ENCODE results near the gene LCE2C. TPM values are rescaled to one million over a fixed set of nuclear protein-coding genes. Genes with fewer than 3 reads are reported as not detected.
"Not testable (repeated sequence)": the region's sequence is repeated elsewhere in the genome, so short reads cannot be mapped to it uniquely, and the experiment has no call there.

LCE2C gene, protein sequence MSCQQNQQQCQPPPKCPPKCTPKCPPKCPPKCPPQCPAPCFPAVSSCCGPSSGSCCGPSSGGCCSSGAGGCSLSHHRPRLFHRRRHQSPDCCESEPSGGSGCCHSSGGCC
- total RNA-seq (not detected in 2 replicates), polyA plus RNA-seq (0.12 and 1.5 TPM in 2 replicates), polyA minus RNA-seq (ENCODE audit: low replicate concordance) (not detected in 2 replicates)
- polyA plus RNA-seq (2012): 0.93 and 3.1 TPM in 2 replicates

GRCh38 chr1:152674983-152675382 is at the start of gene LCE2C:
TSS of gene LCE2C (plus strand) at chr1:152675279. CDS start at chr1:152676016, 737 bp downstream.
- not testable (repeated sequence) for H3K9ac ChIP-seq (ENCODE audit: insufficient read depth, low read length); H3K79me2 ChIP-seq (ENCODE audit: control insufficient read depth, insufficient read depth, low read length); H3K9me3 ChIP-seq (ENCODE audit: control insufficient read depth, insufficient read depth, low read depth, low read length); H3K27ac ChIP-seq (ENCODE audit: insufficient read depth, low read length); H3K4me1 ChIP-seq (ENCODE audit: control insufficient read depth, extremely low read depth, insufficient read depth, low read length); DNase-seq (ENCODE audit: low read depth in 2 of 2); H2AFZ ChIP-seq (ENCODE audit: low read length); H3K27me3 ChIP-seq (ENCODE audit: control insufficient read depth, insufficient read depth, low read length); H3K4me2 ChIP-seq (ENCODE audit: extremely low read depth, insufficient read depth, low read length); H4K20me1 ChIP-seq (ENCODE audit: control insufficient read depth, extremely low read depth, insufficient read depth, low read length); H3K36me3 ChIP-seq (ENCODE audit: control insufficient read depth, insufficient read depth, low read length); H3K4me3 ChIP-seq (replicated peaks in 1 of 4; ENCODE audit: control extremely low read depth in 1 of 4, insufficient read depth in 1 of 4, low read depth in 3 of 4, low read length in 4 of 4)

DNA sequence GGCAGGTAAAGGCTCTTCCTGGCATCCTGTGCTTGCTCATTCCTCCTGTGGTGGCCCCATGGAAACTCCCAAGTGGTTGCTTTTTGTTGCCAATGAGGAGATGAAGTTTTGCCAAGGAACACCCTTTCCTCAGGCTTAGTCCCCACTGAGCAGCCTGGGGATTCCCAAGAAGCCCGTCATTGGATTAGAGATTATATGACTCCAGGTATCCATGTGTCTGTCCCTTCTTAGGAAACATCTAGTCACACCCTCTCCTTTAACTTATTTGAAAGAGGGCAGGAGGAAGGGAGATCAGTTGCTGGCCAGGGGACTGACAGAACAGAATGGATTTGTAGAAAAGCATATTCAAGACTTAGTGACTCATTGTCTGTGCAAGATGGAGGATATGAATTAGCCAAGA is 48.3 kb upstream of the LCE2C start:
- Histone ChIP-seq H3K4me3 (replicated peaks in 1 of 4; ENCODE audit: control extremely low read depth in 1 of 4, insufficient read depth in 1 of 4, low read depth in 3 of 4, low read length in 4 of 4) (no peak overlapping the region), H4K20me1 (ENCODE audit: control insufficient read depth, extremely low read depth, insufficient read depth, low read length) (no peaks in the 10 kb centered on the region), H3K27me3 (ENCODE audit: control insufficient read depth, insufficient read depth, low read length) (no peaks in the 10 kb centered on the region), H3K4me1 (ENCODE audit: control insufficient read depth, extremely low read depth, insufficient read depth, low read length) (no peaks in the 10 kb centered on the region), H3K79me2 (ENCODE audit: control insufficient read depth, insufficient read depth, low read length) (no peaks in the 10 kb centered on the region), H3K9me3 (ENCODE audit: control insufficient read depth, insufficient read depth, low read depth, low read length) (no peaks in the 10 kb centered on the region), H3K27ac (ENCODE audit: insufficient read depth, low read length) (no peak overlapping the region), H3K4me2 (ENCODE audit: extremely low read depth, insufficient read depth, low read length) (no peak overlapping the region), H3K36me3 (ENCODE audit: control insufficient read depth, insufficient read depth, low read length) (no peaks in the 10 kb centered on the region), H2AFZ (ENCODE audit: low read length) (no peak overlapping the region), H3K9ac (ENCODE audit: insufficient read depth, low read length) (no peak overlapping the region)
- DNase-seq (ENCODE audit: low read depth in 2 of 2): no peak
- TF ChIP-seq CTCF (conservative IDR thresholded peaks at IDR 0.05 in 1 of 2, IDR thresholded peaks at IDR 0.05 in 1 of 2; ENCODE audit: low read depth in 1 of 2, low read length in 2 of 2) (no peak), EZH2 (IDR thresholded peaks at IDR 0.05; ENCODE audit: low read length, missing control alignments) (no peak)

- Histone ChIP-seq H3K36me3 (ENCODE audit: control insufficient read depth, insufficient read depth, low read length) (no peaks in the 10 kb centered on the region), H3K9me3 (ENCODE audit: control insufficient read depth, insufficient read depth, low read depth, low read length) (no peaks in the 10 kb centered on the region), H3K9ac (ENCODE audit: insufficient read depth, low read length) (no peak overlapping the region), H3K79me2 (ENCODE audit: control insufficient read depth, insufficient read depth, low read length) (no peaks in the 10 kb centered on the region), H3K27ac (ENCODE audit: insufficient read depth, low read length) (no peak overlapping the region), H3K4me2 (ENCODE audit: extremely low read depth, insufficient read depth, low read length) (no peak overlapping the region), H2AFZ (ENCODE audit: low read length) (no peak overlapping the region), H4K20me1 (ENCODE audit: control insufficient read depth, extremely low read depth, insufficient read depth, low read length) (no peaks in the 10 kb centered on the region), H3K27me3 (ENCODE audit: control insufficient read depth, insufficient read depth, low read length) (no peaks in the 10 kb centered on the region), H3K4me1 (ENCODE audit: control insufficient read depth, extremely low read depth, insufficient read depth, low read length) (no peaks in the 10 kb centered on the region), H3K4me3 (replicated peaks in 1 of 4; ENCODE audit: control extremely low read depth in 1 of 4, insufficient read depth in 1 of 4, low read depth in 3 of 4, low read length in 4 of 4) (no peak overlapping the region)
- no peak for DNase-seq (ENCODE audit: low read depth in 2 of 2)
- no peak for TF ChIP-seq CTCF (conservative IDR thresholded peaks at IDR 0.05 in 1 of 2, IDR thresholded peaks at IDR 0.05 in 1 of 2; ENCODE audit: low read depth in 1 of 2, low read length in 2 of 2)
- TF ChIP-seq EZH2 (IDR thresholded peaks at IDR 0.05; ENCODE audit: low read length, missing control alignments): no peak
These were observed 44.5 kb upstream of the LCE2C start for GRCh38 chr1:152630596-152630995.
